LNCaP clone FGC (cell line): Measurements from ENCODE around the gene KRTAP3-3.
"Not testable (repeated sequence)": the region's sequence is repeated elsewhere in the genome, so short reads cannot be mapped to it uniquely, and the experiment has no call there.

ENCODE experiments used
- DNase-seq: peaks from one replicate; pipeline ENCODE4 v3.0.0-alpha.2; 2011; ENCODE audit warnings: low read depth
- H3K4me3 ChIP-seq: 2 replicates; pipeline ENCODE4 v1.5.1; 2011; ENCODE audit warnings: mild to moderate bottlenecking, low read depth, low read length, control low read depth
- TF ChIP-seq, protein P1 (sequence below): IDR thresholded peaks from 2 replicates; pipeline ENCODE4 v1.5.1; 2012; ENCODE audit warnings: mild to moderate bottlenecking; ENCODE audit not compliant: control insufficient read depth, insufficient read depth; ENCODE audit errors: extremely low read depth

Gene KRTAP3-3

DNA sequence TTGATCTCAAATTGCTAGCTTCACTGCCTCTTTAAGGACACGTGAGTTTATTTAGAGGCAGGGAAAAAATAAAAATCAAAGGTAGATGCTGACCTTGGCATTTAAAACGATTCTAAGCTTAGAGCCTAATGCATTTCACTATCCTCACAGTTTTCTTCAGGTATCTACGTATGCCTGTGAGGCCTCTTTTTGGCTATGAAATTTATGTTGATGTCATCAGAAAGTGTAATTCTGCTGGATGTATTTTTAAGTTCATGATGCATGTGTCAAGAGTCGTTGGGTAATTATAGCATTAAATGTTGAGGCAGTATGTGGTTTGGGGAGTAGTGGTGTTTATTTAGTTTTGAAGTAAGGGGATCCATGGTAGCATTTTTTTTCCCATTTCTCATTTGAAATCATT is 10.0 kb upstream of the KRTAP3-3 start:
- TF ChIP-seq, protein P1, sequence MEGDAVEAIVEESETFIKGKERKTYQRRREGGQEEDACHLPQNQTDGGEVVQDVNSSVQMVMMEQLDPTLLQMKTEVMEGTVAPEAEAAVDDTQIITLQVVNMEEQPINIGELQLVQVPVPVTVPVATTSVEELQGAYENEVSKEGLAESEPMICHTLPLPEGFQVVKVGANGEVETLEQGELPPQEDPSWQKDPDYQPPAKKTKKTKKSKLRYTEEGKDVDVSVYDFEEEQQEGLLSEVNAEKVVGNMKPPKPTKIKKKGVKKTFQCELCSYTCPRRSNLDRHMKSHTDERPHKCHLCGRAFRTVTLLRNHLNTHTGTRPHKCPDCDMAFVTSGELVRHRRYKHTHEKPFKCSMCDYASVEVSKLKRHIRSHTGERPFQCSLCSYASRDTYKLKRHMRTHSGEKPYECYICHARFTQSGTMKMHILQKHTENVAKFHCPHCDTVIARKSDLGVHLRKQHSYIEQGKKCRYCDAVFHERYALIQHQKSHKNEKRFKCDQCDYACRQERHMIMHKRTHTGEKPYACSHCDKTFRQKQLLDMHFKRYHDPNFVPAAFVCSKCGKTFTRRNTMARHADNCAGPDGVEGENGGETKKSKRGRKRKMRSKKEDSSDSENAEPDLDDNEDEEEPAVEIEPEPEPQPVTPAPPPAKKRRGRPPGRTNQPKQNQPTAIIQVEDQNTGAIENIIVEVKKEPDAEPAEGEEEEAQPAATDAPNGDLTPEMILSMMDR: no peak
- H3K4me3 ChIP-seq: no peak overlapping the region
- no peak for DNase-seq

DNA sequence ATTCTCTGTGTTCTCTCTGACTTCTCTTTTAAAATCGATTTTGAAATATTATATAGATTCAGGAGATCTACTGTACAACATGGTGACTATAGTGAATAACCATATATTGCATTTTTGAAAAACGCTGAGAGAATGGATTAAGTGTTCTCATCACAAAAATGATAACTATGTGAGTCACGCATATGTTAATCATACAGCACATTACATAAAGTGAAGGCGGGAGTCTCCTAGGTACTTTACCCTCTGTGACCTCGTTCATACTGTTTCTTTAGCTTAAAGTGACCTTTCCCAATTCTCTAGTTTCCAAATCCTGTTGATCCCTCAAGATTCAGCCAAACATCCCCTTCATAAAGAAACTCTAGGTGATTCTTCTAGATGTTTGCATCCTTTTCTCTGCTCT is 8.8 kb upstream of the KRTAP3-3 start:
- DNase-seq: no peak
- TF ChIP-seq, protein P1: no peak
- H3K4me3 ChIP-seq: no peak overlapping the region

DNA sequence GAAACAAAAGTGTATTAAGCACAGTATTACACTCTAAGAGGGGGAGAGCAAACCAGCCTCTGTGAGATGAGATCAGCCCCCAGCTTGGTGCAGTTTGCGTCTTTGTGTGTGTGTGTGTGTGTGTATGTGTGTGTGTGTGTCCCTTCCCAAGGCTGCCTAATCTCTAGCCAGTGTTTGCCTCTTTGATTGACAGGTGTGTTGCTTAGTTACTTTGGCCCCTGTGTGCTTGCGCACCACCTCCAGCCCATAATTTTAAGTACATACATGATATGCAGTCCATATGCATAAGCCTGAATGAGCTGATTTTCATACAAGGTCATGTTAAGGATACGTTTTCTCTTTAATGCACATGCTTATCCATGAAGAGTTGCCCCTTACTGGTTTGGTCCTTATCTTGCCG is 7.8 kb upstream of the KRTAP3-3 start:
- no peak overlapping the region for H3K4me3 ChIP-seq
- TF ChIP-seq, protein P1: no peak
- DNase-seq: no peak

DNA sequence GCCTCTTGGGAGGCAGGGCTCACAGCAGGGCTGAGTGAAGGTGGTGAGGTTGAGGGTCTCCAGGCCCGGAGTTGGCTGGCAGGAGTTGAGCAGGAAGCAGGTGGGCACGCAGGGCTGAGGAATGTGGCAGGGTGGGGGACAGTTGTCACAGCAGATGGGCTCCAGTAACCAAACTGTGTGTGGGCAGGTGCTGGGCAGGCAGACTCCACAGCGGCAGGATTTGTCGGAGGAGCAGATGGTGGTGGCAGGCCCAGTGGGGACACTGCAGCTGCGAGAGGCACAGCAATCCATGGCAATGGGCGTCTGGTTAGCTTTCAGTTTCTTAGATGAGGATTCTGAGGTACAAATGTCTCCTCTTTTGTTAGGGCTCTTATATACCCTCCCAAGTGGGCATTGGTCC is 5.6 kb upstream of the KRTAP3-3 start, which contains the start of gene KRTAP3-2:
Gene KRTAP3-2, minus strand, starts transcription at position 344 of the 400 bp plus-strand sequence. Its CDS starts 53 bp downstream, at position 291.
- DNase-seq, H3K4me3 ChIP-seq: not testable (repeated sequence)

DNA sequence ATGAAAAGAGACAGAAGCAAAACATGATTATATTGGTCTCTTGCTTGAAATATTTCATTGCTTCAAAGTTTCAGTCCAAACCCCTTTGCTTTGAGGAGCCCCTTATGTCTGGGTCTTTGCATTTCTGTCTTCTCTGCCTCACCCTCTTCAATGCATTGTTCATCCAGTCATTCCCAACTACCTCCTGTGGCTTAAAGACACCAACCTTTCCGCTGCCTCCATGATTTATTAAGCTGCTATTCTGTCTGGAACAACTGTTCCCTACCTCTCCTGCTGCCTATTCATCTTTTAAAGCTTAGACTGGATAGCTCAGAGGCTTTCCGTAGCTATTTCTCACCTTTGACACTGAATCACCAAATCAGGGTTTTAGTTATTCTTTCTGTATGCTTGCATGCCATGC is 3.4 kb upstream of the KRTAP3-3 start:
- DNase-seq: no peak
- TF ChIP-seq, protein P1: no peak
- H3K4me3 ChIP-seq: no peak overlapping the region

DNA sequence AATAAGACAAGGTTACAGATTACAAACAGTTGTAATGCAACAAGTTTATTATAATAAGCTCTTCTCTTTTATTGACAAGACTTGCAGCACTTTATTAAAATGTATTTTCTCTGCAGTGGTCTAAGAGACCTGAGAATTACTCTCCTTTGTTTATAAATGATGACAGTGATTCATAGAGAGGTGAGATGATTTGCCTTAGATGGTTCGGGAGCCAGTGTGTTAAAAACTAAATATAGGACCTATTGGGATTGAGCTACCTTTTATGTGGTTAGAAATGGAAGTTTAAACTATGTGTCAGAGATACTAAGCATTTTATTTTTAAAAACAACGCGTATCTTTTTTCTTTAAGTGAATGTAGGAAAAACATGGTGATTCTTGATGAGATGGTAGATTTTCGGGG is 2.9 kb upstream of the KRTAP3-3 start:
- TF ChIP-seq, protein P1: no peak
- H3K4me3 ChIP-seq: no peak overlapping the region

DNA sequence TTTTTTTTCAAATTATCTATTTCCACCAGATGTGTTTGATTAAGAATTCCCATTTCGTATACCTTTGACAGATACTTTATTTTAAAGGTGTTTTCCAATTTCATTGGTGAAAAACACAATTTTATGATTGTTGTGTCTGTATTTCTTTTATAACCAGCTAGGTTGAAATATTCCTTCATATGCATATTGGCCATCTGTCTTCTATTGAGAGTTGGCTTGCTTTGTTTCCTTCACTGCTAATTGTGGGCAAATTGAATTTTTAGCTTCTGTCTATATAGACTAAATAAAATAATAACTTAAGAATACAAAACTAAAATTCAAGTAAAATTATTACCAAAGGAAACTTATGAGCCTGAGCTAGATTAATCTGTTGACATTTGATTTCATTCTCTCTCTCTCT is 1.2 kb upstream of the KRTAP3-3 start:
- DNase-seq: no peak
- TF ChIP-seq, protein P1: no peak
- no peak overlapping the region for H3K4me3 ChIP-seq

More for the DNA sequence above, 2.9 kb upstream of the KRTAP3-3 start:
- DNase-seq: no peak
